Midbrain (tissue), 1 donor: ENCODE data around the gene C12orf60.

Experiments used
- DNase-seq: peaks from one replicate; lab custom pipeline; 2025; lab: John Stamatoyannopoulos, UW

The C12orf60 gene

DNA sequence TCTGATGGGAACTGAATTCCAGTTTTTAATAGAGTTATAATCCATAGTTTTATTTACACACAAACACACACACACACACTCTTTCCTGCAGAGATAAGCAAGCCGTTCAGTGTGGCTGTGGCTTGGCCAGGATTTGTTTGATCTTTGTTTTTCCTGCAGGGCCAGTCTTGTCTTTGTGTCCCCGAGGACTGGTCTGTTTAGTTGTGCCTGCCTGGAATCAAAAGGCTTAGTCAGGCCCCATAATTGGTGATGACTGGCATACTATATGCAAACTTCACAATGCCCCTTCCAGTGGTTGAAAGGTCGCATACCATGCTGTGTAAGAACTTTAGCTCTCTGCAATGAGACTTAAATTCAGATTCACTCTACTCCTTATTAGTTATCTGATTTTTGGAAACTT lies 26.2 kb upstream of the C12orf60 start:
- DNase-seq = no peak

- no peak for DNase-seq
Measured at GRCh38 chr12:14779834-14780233, 23.6 kb upstream of the C12orf60 start.

GRCh38 chr12:14780859-14781258 lies 22.6 kb upstream of the C12orf60 start:
- DNase-seq = no peak

DNA sequence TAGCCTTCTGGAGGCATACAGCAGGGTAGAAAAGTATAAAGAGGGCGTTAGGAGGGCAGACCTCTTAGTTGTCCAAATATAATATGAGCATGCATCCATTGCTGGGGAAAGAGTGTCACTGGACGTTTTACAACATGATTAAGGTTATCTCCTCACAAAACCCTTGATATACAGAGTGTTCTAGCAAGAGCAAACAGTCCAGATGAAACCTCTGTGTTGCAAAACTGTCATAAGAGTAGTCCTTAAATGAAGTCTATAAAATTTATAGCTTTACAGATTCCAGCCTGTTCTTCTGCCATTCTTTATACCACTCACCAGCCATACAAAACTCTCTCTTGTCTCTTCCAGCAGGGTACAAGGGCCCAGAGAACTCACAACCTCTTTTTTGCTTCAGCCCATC lies 21.9 kb upstream of the C12orf60 start:
- no peak for DNase-seq

DNA sequence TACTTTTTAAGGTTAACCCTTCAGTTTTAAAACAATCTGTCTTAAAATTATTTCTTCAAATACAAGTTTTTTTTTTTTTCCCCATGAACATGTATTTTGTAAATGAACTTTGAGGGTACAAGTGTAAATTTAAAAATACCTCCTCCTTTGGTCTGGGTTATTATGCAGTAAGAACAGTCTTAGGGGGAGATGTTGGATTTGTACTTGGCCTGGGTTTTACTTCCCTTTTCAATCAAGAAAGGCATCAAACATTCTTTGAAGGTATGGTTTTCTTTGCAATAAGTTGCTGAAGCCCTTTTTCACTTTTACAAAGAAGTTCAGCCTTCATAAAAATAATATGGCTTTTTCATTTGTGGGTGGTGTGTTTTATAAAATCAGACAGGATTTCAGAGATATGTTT lies 20.7 kb upstream of the C12orf60 start:
- DNase-seq = no peak

DNA sequence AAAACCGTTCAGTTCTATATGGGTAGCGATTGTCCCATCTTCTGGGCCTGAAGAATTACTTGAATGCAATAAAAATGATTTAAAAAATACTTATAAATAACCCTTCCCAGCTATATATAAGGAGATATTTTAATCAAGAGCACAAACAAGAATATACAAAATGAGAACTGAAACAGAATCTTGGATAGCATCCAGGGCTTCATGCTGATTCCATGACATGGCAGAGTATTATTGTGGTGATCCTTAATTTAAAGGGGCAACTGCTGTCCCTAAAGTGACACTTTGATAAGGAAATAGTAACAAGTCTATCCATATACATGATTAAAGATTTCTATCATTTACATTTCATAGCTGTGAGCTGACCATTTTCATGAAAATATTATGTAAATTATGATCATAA lies 19.0 kb upstream of the C12orf60 start:
- DNase-seq = no peak

DNA sequence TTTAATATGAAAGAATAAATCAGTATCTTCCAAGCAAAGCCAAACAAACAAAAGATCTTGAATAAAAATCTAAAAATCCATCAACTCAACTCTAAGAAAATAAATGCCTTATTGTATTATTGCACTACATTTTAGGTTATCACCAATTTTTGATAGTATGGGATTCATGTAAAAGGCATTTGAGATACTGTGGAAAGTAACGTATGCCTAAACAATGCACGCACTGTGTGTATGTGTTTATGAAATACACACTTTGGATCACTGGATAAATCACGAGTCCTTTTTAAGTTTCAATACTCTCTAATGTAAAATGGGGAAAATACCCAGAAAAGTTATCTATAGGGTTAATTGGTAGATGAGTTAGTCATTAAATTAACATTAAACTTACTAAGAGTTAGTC lies 17.9 kb upstream of the C12orf60 start:
- no peak for DNase-seq

- no peak for DNase-seq
Measured at GRCh38 chr12:14795028-14795448, 8.4 kb upstream of the C12orf60 start.

DNA sequence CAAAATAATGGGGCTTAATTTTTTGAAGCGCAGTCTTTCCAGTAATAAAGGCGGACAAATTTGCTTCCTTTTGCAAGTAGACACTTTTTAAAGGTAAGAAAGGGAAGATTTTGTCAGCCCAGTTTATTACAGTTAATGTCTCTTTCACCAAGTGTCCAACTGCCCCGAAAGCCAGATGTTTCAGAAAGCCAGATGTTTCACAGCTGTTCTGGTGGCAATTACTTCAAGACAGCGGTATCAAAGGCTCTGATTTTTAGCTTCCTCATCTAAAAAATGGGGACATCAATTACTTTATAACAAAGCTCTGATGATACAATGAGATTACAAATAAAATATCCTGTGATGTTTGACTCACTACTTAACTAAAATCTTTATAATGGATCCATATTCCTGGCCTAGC lies 1.2 kb upstream of the C12orf60 start:
- DNase-seq = no peak

GRCh38 chr12:14802721-14803010 lies 804 bp upstream of the C12orf60 start:
- DNase-seq = no peak

DNA sequence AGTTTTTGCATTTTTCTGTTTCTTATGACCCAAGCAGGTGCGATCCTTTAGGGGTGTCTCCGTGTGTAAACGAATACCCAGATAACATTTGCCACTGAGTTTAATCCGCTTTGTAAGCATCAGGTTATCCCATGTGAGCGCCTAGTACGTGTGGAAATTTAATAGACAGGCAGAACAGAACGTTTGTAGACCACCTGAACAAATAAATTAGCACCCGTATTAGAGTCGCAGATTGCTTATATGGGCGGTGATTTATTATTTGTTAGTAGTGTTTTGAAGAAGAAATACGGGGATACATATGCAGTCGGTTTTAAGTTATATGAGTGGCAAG lies 325 bp downstream of the C12orf60 start:
- no peak for DNase-seq

GRCh38 chr12:14810167-14810952 lies 6.9 kb downstream of the C12orf60 start:
- DNase-seq = no peak

GRCh38 chr12:14810953-14811483 lies 7.5 kb downstream of the C12orf60 start:
- no peak for DNase-seq

DNA sequence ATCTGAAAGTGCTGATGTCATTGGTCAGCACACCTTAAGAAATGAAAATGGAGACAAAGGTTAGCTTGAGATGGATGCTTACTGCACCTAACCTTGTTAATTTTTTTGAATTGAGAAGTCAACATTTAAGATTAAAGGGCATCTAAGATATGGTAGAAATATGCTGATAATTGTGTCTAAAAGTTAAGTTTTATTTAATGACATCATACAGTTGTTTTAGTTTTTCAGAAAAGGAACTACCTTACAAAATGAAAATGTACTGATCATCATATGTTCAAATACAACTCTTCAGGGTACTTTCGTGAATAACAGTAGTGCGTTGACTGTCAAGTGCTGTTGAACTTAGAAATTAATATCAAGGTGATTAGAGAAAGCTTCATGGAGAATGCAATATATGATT lies 8.0 kb downstream of the C12orf60 start:
- DNase-seq = no peak

GRCh38 chr12:14814014-14814413 lies 10.5 kb downstream of the C12orf60 start, which contains the start of gene SMCO3:
Gene SMCO3 (minus strand): TSS chr12:14814182. CDS start chr12:14806680, 7,502 bp downstream.
- DNase-seq = no peak

GRCh38 chr12:14824012-14824634 lies 20.7 kb downstream of the C12orf60 start:
- no peak for DNase-seq

DNA sequence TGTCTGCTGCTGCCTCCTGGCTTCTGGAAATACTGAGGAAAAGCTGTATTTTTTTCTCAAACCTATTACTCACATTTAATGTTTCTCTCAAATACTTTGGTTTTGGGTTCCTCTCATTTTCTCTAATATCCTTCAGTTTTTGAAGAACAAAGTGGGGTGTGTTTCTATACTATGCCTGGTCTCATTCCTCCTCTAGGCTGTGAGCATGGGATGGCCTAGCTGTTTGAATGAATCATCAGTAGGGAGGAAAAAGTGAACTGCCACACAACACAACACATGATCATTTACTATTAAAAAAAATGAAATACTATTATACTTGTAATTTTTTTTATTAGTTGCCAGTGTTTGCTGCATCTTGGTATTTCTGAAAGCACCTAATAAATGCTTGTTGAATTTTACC lies 21.8 kb downstream of the C12orf60 start:
- no peak for DNase-seq

DNA sequence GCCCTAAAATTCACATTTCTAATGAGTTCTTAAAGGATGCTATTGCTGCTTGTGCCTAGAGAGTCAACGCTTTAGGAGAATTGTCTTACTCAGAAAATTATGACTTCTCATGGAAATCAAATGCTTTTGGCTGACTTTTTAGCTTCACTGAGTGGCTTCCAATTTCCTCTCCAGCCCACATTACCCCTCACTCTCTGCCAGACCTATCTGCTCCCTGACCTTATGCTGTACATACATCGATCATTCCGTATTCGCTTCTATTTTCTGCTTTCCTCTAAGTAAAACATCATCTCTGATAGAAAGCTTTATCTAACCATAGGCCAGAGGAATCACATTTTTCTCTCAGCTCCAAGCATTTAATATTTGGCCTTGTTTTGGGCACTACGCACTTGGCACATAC lies 23.0 kb downstream of the C12orf60 start:
- no peak for DNase-seq

DNA sequence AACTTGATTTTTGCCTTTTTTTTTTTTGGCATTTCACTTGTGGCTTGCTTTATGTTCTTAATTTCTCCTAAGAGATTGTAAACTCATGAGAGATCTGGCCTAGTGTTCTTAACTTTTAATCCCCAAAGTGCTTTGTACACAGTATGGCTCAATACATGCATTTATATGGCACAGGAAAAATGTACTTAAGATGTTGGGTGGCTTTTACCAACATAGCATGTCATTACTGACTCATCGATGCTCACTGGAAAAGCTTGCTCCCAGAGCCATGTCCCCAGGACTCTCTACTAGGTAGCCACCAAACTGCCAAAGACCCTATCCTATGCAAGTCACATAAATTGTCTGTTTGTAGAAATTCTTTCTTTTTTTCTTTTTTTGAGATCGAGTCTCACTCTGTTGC lies 23.6 kb downstream of the C12orf60 start:
- DNase-seq = no peak

- DNase-seq = no peak
Measured at GRCh38 chr12:14828892-14829291, 25.4 kb downstream of the C12orf60 start.

DNA sequence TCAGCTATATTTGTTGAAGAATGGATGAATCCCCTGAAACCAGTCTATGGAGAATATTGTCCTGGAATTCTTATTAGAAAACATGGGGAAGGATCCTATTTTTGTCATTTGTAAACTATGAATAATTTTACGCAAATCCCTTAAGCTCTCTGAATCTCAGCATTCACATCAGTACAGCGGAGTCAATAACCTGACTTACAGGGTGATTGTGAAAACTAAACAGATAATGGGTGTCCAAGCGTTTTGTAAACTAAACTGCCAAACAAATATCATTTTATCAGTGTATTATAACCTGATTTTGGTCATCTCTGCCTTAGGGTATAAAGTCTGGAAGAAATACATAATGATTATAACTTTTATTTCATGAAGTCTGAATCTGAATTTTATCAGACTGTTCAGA lies 29.9 kb downstream of the C12orf60 start:
- DNase-seq = no peak

DNA sequence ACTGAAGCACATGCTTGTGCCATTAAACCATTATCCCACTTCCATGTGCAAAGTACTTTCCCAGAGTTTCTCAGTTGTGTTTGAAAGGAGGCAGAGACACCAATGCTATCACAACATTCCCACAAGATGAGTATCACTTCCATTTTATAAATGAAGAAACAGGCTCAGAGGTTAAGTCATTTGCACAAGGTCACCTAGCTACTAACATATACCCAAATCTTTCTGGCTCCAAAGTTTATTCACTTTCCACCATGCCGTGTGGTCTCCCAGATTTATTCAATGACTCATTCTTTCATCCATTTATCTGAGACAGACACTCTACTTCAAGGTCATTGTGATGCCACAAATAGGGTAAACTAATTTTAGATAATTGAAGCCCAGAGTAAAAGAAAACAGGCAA lies 30.5 kb downstream of the C12orf60 start:
- DNase-seq = no peak

GRCh38 chr12:14834509-14834908 lies 31.0 kb downstream of the C12orf60 start:
- no peak for DNase-seq
